ENCODE results near the gene ASGR2. TPM values are rescaled to one million over a fixed set of nuclear protein-coding genes. Genes with fewer than 3 reads are reported as not detected.
"Not testable (repeated sequence)": the region's sequence is repeated elsewhere in the genome, so short reads cannot be mapped to it uniquely, and the experiment has no call there.

The ASGR2 gene
- total RNA-seq, 2 experiments from 2014 or later: 0.20 to 0.36 TPM

GRCh38 chr17:7124923-7125322 is 10.3 kb upstream of the ASGR2 start:
- Histone ChIP-seq H3K9me3 (ENCODE audit: control insufficient read depth in 1 of 2, insufficient read depth in 1 of 2, low read length in 2 of 2) (no peaks in the 10 kb centered on the region), H3K36me3 (ENCODE audit: insufficient read depth, low read length) (no peaks in the 10 kb centered on the region), H3K4me1 (ENCODE audit: insufficient read depth, low read length) (no peaks in the 10 kb centered on the region), H3K27me3 (ENCODE audit: control insufficient read depth in 1 of 2, insufficient read depth in 2 of 2, low read length in 2 of 2) (peaks cover 0 to 2% of the 10 kb centered on the region in 2 experiments), H3K27ac (ENCODE audit: low read depth in 1 of 2, low read length in 2 of 2) (no peak overlapping the region), H3K4me3 (ENCODE audit: low read length) (no peak overlapping the region)
- ATAC-seq (ENCODE audit: poor library complexity): no peak
- Mint-ChIP-seq H3K4me1 (ENCODE audit: low read depth) (no peaks in the 10 kb centered on the region), H3K36me3 (ENCODE audit: low read depth) (no peaks in the 10 kb centered on the region), H3K9me3 (no peaks in the 10 kb centered on the region), H3K4me3 (no peak overlapping the region), H3K27me3 (peaks cover 18% of the 10 kb centered on the region), H3K27ac (no peak overlapping the region)
- intact Hi-C loops (cut with DNase I, micrococcal nuclease): no loop called here
- CTCF ChIA-PET: interaction anchor here (1.1 to 1.8 kb wide), 2 partner anchors 12 to 73 kb away, joined by 3 to 6 read pairs; no protein-coding TSS in a partner anchor
- POLR2A ChIA-PET: no interaction called here
- no peak for TF ChIP-seq CTCF (IDR thresholded peaks at IDR 0.05)
- no peak for DNase-seq

GRCh38 chr17:7123844-7124243 is 9.2 kb upstream of the ASGR2 start:
- no peak overlapping the region for H3K27ac Mint-ChIP-seq
- H3K9me3 Mint-ChIP-seq: no peaks in the 10 kb centered on the region
- no peaks in the 10 kb centered on the region for H3K4me1 Mint-ChIP-seq (ENCODE audit: low read depth)
- Histone ChIP-seq H3K27ac (ENCODE audit: low read depth in 1 of 2, low read length in 2 of 2) (no peak overlapping the region), H3K4me3 (ENCODE audit: low read length) (no peak overlapping the region), H3K4me1 (ENCODE audit: insufficient read depth, low read length) (no peaks in the 10 kb centered on the region), H3K9me3 (ENCODE audit: control insufficient read depth in 1 of 2, insufficient read depth in 1 of 2, low read length in 2 of 2) (no peaks in the 10 kb centered on the region), H3K36me3 (ENCODE audit: insufficient read depth, low read length) (no peaks in the 10 kb centered on the region), H3K27me3 (ENCODE audit: control insufficient read depth in 1 of 2, insufficient read depth in 2 of 2, low read length in 2 of 2) (peaks cover 0 to 2% of the 10 kb centered on the region in 2 experiments)
- ChIA-PET CTCF (interaction anchor here (1.1 to 1.8 kb wide), 2 partner anchors 13 to 72 kb away, joined by 3 to 6 read pairs; no protein-coding TSS in a partner anchor), POLR2A (no interaction called here)
- DNase-seq (no peak), ATAC-seq (ENCODE audit: poor library complexity) (no peak)
- no peaks in the 10 kb centered on the region for H3K36me3 Mint-ChIP-seq (ENCODE audit: low read depth)
- TF ChIP-seq CTCF (IDR thresholded peaks at IDR 0.05): no peak
- H3K4me3 Mint-ChIP-seq: no peak overlapping the region
- peaks cover 24% of the 10 kb centered on the region for H3K27me3 Mint-ChIP-seq
- intact Hi-C loops (cut with DNase I, micrococcal nuclease): no loop called here

GRCh38 chr17:7122381-7122780 is 7.8 kb upstream of the ASGR2 start:
- Mint-ChIP-seq H3K9me3 (no peaks in the 10 kb centered on the region), H3K27ac (no peak overlapping the region), H3K4me1 (ENCODE audit: low read depth) (no peaks in the 10 kb centered on the region), H3K4me3 (no peak overlapping the region), H3K27me3 (peaks cover 24% of the 10 kb centered on the region), H3K36me3 (ENCODE audit: low read depth) (no peaks in the 10 kb centered on the region)
- H3K4me3 ChIP-seq (ENCODE audit: low read length): no peak overlapping the region
- DNase-seq: no peak
- no peaks in the 10 kb centered on the region for H3K4me1 ChIP-seq (ENCODE audit: insufficient read depth, low read length)
- intact Hi-C loops (cut with DNase I, micrococcal nuclease): no loop called here
- no peak for ATAC-seq (ENCODE audit: poor library complexity)
- POLR2A ChIA-PET: no interaction called here
- no peaks in the 10 kb centered on the region for H3K36me3 ChIP-seq (ENCODE audit: insufficient read depth, low read length)
- no peak overlapping the region for H3K27ac ChIP-seq (ENCODE audit: low read depth in 1 of 2, low read length in 2 of 2)
- CTCF ChIA-PET: no interaction called here
- TF ChIP-seq CTCF (IDR thresholded peaks at IDR 0.05): no peak
- peaks cover 0 to 2% of the 10 kb centered on the region in 2 experiments for H3K27me3 ChIP-seq (ENCODE audit: control insufficient read depth in 1 of 2, insufficient read depth in 2 of 2, low read length in 2 of 2)
- H3K9me3 ChIP-seq (ENCODE audit: control insufficient read depth in 1 of 2, insufficient read depth in 1 of 2, low read length in 2 of 2): no peaks in the 10 kb centered on the region

- H3K4me1 ChIP-seq (ENCODE audit: insufficient read depth, low read length); H3K4me1 Mint-ChIP-seq (ENCODE audit: low read depth): not testable (repeated sequence)
Observed at GRCh38 chr17:7120635-7121034, 6.0 kb upstream of the ASGR2 start.

More at GRCh38 chr17:7120635-7121034, 6.0 kb upstream of the ASGR2 start:
- H3K36me3 Mint-ChIP-seq (ENCODE audit: low read depth); H3K27ac ChIP-seq (ENCODE audit: low read depth in 1 of 2, low read length in 2 of 2); H3K4me3 Mint-ChIP-seq; H3K27me3 ChIP-seq (ENCODE audit: control insufficient read depth in 1 of 2, insufficient read depth in 2 of 2, low read length in 2 of 2); intact Hi-C loops (cut with DNase I, micrococcal nuclease); ATAC-seq (ENCODE audit: poor library complexity); POLR2A ChIA-PET; H3K4me3 ChIP-seq (ENCODE audit: low read length); H3K9me3 Mint-ChIP-seq; H3K27ac Mint-ChIP-seq; H3K9me3 ChIP-seq (ENCODE audit: control insufficient read depth in 1 of 2, insufficient read depth in 1 of 2, low read length in 2 of 2); H3K36me3 ChIP-seq (ENCODE audit: insufficient read depth, low read length): not testable (repeated sequence)
- DNase-seq: peak in 1 of 14 experiments; percentile 27
- peaks cover 24% of the 10 kb centered on the region for H3K27me3 Mint-ChIP-seq
- CTCF ChIA-PET: interaction anchor here (0.8 kb wide), 1 partner anchor 11 kb away, joined by 4 read pairs; no protein-coding TSS in a partner anchor

Measured in CD4-positive, alpha-beta T cell (primary cell).